Endothelial cell of hepatic sinusoid (primary cell): ENCODE measurements around the gene OTOS.

Experiments used
- in situ Hi-C: cut with HindIII; loops from 2 replicates; pipeline ENCODE4 v1.10.0; 2017; ENCODE audit warnings: low sequenced_read_pairs

The OTOS gene

DNA sequence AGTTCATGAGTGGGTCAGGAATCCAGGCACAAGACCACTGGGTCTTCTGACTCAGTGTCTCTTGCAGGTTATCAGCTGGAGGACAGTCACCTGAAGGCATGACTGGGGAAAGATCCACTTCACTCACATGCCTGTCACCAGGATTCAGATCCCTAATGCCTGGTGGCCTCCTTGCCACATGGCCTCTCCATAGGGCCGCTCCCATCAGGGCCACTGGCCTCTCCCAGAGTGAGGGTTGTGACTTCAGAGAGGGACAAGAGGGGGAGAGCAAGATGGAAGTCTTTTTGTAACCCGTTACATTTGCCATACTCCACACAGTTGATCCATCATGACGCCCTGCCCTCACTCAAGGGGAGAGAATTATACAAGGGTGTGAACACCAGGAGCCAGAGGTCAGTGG is 13.0 kb upstream of the OTOS start:
- in situ Hi-C loops, result no loop called here

DNA sequence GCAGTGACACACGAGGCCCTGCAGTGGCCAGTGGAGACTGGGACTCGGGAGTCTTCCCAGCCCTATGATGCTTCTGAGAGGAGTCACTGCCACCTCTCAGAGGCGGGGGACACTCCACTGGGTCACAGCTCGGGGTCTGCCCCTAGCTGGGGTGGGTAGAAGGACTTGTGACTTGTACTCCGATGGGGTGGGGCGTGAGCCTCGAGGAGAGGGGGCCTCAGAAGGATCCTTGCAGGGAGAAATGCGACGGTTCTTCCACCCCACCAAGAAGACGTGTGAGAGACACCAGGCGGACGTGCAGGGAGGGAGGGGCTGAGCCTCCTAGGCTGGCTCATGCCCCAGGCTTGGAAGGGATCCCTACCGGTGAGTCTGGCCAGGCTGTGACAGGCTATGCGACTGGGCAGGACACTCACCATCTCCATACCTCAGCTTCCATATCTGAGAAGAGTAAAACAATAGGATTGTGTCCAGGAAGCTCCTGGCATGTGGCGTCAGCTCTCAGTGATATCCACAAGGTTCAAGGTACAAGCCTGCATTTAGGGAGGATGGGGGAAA is 11.1 kb upstream of the OTOS start:
- in situ Hi-C loops, result no loop called here

DNA sequence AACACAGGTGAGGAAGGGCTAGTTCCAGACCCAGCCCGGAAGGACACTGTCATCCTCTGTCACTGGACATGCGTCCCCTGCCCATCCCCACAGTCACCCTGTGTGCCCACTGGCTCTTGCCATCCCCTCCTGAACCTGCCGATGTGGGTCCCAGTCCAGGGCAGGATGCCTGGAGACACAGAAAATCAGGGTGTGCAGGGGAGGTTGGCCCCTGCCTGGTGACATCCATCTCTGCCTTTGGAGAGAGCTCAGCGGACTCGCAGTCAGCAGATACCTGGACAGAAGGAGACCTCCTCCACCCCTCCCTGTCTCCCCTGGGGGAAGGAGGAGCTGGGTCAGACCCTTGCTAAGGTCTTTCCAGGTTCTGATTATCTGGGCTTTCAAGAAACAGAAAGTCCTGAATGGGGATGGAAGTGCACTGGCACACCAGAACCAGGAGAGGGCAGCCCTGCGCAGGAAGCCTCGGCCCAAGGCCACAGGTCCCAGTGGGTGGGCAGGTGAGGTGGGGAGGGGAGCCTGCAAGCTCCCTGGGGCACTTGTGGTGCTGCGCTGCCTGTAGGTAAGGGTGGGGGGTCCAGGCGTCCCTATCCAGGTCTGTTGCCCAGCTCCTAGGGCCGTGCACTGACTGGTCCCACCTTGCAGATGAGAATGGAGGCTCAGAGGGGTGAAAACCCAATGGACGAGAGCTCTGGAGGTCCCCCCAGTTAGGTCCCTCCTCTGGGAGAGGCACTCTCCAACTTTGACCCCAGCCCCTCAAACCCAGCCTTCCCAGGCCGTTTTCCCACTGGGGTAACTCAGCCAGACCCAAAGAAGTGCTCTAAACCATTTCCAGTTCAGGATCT is 9.7 kb upstream of the OTOS start:
- in situ Hi-C loops, result no loop called here

DNA sequence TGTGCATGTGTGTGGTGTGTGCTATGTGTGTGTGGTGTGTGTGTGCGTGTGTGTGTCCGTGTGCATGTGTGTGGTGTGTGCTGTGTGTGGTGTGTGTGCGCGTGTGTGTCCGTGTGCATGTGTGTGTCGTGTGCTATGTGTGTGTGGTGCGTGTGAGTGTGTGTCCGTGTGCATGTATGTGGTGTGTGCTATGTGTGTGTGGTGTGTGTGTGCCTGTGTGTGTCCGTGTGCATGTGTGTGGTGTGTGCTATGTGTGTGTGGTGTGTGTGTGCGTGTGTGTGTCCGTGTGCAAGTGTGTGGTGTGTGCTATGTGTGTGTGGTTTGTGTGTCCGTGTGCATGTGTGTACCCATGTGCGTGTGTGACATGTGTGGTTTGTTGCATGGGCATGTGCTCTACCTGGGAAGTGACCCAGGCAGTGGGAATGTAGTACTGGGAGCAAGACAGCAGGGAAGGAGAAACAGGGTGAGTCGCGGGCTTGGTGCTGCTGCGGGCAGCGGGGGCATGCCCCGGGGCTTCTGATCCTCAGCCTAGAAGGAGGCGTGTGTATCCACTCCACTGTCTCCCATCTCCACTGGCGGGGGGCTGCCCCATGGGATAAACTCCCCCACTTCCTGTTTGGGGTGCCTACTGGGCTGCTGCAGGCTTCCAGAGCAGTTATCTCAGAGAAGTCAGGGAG is 7.6 kb upstream of the OTOS start:
- in situ Hi-C loops, result no loop called here

DNA sequence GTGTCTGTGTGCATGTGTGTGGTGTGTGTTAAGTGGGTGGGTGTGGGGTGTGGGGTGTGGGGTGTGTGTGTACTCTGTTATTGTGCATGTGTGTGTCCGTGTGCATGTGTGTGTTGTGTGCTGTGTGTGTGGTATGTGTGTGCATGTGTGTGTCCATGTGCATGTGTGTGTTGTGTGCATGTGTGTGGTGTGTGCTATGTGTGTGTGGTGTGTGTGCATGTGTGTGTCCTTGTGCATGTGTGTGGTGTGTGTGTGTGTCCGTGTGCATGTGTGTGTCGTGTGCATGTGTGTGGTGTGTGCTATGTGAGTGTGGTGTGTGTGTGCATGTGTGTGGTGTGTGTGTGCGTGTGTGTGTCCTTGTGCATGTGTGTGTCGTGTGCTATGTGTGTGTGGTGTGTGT is 6.9 kb upstream of the OTOS start:
- in situ Hi-C loops, result no loop called here

DNA sequence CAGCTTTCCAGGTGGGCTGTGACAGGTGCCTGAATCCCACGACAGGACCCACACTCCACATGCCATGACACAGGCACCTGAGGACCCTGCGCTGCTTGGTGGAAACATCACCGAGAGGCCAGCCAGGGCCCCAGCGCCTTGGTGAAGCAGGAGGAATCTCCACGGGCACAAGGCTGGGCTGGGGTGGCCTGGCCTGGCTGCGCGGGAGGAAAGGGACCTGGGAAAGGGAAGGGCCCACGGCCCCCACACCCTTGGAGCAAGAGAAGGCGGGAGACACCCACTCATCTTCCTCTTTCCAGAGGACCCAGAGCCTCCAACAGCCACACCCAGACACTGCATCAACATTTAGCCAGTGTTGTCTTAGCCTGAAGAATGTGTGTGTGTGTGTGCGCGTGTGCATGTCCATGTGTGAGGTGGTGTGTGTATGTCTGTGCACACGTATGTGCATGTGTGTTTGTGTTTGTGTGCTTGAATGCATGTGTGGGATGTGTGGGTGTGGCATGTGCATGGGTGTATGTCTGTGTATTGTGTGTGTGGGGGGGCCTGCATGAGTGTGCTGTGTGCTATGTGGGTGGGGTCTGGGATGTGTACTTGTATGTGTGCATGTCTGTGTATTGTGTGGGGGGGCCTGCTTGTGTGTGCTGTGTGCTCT is 6.3 kb upstream of the OTOS start:
- in situ Hi-C loops, result no loop called here

DNA sequence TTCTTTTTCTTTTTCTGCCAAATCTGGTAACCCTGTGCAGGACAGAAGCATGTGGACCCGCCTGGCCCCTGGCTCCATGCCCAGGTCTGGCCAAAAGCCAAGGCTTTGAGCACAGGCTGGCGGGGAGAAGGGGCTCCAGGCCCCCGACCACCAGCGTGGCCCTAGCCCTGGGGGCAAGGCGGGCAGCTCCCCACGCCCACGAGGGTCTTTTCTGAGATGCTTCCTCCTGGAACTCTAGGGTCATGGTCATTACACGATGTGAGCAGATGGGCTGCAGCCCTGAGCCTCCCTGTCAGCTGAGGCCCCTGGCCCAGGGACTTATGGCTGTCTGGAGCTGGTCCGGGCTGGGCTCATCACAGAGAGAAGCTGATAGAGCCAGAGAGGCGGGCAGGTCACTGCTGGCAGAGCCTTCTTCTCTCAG is 5.7 kb upstream of the OTOS start:
- in situ Hi-C loops, result no loop called here

DNA sequence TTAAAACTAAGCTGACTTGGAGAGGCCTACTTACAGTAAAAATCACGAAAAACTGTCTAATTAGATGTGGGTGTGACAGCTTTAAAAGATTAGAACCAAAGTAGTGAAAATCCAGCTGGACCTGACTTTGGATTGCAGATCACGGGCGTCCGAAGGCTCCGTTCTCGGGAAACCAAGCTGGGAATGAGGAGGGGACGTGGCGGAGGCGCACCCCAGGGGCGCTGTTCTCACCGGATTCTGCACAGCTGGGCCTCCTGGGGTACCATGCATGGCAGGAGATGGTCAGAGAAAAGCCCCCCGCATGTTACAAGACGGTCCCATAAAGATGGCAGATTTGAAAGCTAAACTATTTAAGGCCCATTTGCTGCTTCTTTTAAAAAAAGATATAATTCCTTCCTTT is 5.0 kb upstream of the OTOS start:
- in situ Hi-C loops, result no loop called here

DNA sequence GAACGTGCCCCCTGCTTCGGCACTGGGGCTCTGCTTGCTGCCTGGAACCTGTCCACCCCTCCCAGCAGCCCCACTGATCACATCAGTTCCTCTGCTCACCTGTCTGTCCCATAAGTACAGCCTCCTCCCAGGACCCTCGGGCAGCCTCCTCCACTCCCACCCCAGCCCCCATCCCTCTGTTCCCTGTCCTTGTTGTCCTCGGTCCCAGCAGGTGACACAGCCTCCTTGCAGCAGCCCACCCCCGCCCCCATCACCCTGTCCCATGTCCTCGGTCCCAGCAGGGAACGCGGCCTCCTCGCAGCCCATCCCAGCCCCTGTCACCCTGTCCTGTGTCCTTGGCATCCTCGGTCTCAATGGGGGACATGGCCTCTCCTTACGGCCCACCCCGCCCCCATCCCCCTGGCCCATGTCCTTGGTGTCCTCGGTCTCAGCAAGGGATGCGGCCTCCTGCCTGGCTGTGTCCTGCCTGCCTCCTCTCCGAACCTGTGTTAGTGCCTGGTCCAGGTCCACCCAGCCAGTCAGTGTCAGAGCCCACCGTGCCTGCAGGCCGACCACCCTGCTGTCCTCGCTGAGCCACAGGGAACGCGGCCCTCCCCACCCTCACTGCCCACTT is 4.3 kb upstream of the OTOS start:
- in situ Hi-C loops, result no loop called here

DNA sequence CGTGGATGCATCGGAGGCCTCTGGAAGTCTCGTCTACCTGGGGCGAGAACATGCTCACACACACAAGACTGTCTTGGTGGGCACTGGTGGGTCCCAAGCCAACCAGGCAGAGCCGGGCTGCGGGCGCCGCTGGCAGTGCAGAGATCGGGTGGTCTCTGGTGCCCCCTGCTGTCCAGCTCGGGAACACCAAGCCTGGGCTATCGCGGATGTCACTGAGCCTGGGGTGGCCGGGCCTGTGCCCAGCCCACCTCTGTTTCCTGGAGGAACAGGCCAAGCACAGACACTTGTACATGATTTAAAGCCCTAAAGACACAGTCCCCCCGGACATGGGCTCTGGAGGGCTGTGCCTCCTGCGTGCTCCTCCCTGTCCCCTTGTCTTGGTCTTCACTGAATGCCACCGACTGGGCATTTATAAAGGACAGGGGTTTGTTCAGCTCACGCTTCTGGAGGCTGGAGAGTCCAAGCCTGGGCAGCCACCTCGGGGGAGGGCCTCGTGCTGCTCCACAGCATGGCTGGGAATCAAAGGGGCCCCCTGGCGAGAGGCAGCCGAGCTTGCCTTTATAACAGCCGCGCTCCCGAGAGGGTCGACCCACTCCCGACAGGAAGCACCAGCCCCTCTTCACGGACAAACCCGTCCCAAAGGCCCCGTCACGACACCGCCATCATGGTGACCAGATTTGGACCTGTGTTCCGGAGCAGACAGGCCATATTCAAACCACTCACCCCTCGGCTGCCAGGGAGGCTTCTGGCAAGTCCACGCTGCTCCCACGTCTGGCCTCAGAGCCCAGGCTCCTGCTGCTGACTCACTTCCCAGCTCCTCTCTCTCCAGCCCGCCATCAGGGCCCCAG is 3.6 kb upstream of the OTOS start:
- in situ Hi-C loops, result no loop called here

DNA sequence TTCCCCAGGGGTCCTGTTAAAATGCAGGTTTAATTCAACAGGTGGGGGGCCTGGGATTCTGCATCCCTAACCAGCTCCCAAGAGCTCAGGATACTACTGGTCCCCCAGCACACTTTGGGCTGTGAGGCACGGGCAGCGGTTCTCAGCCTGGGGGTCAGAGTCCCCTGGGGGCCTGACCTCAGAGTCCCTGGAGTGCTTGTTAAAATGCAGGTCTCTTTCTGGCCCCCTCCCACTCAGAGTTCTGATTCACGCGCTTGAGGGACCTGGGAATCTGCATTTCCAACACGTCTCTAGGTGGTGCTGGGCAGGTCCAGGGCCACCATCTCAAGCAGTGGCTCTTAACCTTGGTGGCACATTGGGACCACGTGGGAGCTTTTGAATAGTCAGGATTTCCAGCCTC is 2.8 kb upstream of the OTOS start:
- in situ Hi-C loops, result no loop called here

DNA sequence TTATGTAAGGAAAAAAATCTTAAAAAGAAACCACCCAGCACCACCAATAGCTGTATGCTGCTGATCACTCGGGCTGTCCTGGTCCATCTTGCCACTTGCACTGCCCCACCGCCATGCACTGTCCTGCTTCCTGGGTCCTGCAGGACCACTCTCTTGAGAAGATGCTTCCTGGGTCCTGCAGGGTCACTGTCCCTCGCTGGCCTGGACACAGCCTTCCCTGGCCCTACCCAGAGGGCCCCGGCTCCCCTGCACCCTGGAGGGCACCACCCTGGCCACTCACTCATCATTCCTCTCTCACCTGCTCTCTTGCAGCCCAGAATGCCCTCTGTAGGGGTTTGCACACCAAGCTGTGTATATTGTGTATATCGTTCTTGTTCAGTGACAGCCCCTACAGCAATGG is 2.4 kb upstream of the OTOS start:
- in situ Hi-C loops, result no loop called here

DNA sequence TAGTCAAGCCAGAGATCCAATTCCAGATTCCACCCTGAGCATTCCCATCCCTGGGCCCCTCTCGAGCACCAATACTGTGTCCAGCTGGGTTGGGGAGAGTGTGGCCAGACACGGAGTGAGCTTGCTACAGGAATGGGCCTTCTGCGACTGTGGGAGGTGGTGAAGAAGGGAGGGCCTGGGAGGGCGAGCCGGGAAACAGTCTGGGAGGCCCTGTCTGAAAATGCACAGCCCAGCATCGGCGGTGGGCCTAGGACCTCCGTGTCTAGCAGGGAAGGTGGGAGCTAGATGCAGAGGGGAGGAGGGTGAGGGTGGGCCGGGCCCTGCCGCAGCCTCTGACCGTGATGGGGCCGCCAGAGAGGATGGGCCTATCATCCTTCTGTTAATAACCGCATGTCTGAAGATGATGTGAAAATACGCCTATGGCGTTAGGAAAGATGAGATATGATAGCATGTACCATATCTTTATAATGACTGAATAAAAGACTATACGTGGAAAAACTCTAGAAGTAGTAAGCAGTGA is 1.9 kb upstream of the OTOS start:
- in situ Hi-C loops, result no loop called here

DNA sequence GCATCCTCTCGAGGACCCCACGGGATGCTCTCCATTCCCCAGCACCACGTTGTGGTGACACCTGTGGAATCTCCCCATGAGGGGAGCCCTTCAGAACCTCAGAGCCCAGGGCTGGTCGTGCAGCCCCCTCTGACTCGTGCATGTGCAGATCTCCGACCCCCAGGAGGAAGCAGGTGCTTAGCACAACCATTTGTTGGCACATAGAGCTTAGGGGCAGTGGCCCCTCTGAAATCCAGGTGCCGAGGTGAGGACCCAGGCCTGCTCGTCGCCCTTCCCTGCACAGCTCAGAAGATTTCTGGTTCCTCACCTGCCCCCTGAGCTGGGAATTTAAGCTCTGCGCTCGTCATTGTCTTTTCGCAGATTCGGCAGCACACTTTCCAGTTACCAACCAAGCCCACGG is 1.3 kb upstream of the OTOS start:
- in situ Hi-C loops, result no loop called here

DNA sequence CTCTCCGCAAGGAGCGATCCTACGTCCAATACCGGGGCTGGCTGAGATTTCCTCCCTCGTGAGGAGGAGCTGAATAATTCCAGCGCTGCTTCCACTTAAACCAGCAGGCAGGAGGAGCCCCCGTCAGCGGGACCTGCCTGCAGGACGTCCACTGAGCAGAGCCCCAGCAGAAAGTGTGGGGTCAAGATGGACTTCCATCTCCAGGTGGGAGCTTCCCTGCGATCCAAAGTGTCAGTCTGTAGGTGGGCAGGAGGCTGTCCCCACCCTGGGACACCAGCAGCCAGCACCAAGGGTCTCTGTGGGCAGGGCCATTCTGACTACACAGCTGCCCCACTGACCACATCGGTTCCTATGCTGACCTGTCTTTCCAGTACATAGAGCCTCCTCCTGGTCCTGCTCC is 462 bp upstream of the OTOS start:
- in situ Hi-C loops, result no loop called here

DNA sequence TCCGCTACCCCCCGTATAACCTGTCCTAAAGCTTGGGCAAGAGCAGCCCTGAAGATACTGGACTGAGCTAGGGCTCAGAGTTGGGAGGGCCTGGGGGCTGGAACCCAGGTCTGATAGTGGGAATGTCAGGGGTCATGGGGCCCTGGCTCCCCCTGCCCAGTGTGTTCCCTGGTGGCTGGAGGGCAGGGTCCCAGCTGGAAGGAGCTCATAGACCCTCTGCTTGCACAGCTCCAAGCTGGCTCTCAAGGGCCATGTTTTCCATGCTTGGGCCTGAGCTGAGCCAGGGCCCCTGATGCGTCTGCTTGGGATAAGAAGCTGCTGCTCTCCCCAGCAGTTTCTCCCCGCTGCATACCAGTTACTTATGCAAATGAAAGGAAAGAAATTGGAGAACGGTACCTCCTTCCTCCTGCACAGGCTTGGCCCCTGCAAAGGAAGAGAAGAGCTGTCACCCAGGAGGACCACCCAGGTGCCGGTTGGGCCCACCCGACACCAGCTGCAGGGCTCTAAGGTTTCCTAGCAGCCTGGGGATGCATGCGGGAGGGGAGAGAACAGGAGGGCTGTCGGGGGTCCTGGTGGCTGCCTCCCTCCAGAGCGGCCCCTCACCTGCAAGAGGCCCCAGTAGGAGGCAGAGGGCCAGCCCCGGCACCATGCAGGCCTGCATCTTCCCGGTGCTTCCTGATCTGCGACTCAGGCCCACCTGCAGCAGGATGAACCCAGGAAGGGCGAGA is 628 bp downstream of the OTOS start:
- in situ Hi-C loops, result no loop called here

DNA sequence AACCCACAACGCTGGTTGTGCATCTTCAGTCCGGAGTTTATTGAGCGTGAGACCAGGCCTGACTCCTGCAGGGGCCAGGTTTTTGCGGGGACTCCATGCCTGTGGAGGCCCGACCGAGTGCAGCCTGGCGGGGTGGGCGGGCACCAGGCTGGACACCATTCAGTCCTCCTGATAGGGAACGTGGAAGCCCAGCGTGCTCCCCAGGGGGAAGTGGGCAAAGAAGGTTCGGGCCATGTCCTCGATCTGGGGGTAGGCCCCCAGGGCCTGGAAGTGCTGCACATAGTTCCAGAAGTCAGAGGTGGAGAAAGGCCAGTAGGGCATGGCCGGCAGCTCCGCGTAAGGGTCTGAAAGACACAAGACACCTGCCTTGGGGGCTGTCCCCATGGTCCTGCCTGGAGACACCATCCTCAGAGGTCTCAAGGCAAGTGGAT is 1.4 kb downstream of the OTOS start:
- in situ Hi-C loops, result no loop called here

DNA sequence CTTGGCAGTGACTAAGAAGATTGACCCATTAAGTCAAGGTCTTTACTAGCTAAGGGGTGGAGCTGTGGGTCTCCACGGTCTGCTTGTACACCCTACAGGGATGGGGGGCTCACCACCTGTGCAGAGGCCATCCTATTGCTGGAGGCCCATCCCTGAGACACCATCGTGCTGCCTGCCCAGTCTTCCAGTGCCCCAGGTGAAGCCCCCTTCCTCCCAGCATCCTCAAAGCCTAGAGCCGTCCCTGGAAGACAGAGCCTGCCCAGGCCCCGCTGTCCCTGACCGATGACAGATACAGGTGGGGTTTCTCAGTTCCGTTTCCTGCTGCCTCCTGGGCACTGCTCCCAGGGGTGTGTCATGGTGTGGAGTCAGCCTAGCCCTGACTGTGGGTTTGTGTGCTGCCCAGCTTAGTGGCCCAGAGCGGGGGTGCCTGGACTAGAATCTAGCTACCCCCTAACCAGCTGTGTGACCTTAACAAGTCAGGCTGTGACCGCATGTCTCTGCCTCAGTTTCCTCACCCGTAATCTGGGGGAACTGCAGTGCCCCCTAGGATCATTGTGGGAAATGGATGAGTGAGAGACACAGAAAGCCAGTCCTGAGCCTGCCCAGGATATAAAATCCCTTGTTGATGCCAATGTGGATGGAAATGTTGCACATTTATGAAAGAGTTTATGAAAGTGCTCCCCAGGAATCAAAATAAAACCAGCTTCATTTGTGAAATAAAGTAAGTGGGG is 2.0 kb downstream of the OTOS start:
- in situ Hi-C loops, result no loop called here
